Activated B cell treated with CpG ODN at 0.5 μM for 24 hours (primary cell): ENCODE measurements around the gene WNT5B. TPM values are rescaled to one million over a fixed set of nuclear protein-coding genes. Genes with fewer than 3 reads are reported as not detected.
A peak's percentile ranks its signal among the peaks of the same experiment; 100 is the strongest.

ENCODE experiments used
- ATAC-seq: fragments of 200-7000 bp; cut with Tn5 transposase; one replicate; pipeline ENCODE4 v1.10.0; 2021; ENCODE audit warnings: low read depth, mild to moderate bottlenecking, moderate library complexity
- CTCF ChIA-PET: fragments of 350-600 bp; sonication (Branson Sonifier 250); formaldehyde crosslinking; loops from one replicate; lab custom pipeline; 2021; ENCODE audit warnings: antibody characterized with exemption; lab: Charles Lee
- POLR2A ChIA-PET: fragments of 350-600 bp; sonication (Branson Sonifier 250); formaldehyde crosslinking; loops from one replicate; lab custom pipeline; 2021; ENCODE audit warnings: antibody characterized with exemption; lab: Charles Lee
- DNase-seq: peaks from one replicate; pipeline ENCODE4 v3.0.0; 2022
- H3K27ac Mint-ChIP-seq: one replicate; pipeline ENCODE4 v1.8.0; 2020; ENCODE audit warnings: mixed read lengths
- H3K27me3 Mint-ChIP-seq: one replicate; pipeline ENCODE4 v1.8.0; 2021; ENCODE audit warnings: mixed read lengths
- H3K36me3 Mint-ChIP-seq: one replicate; pipeline ENCODE4 v1.8.0; 2021; ENCODE audit warnings: low read depth, mixed read lengths
- H3K4me1 Mint-ChIP-seq: one replicate; pipeline ENCODE4 v1.8.0; 2021; ENCODE audit warnings: mixed read lengths
- H3K4me3 Mint-ChIP-seq: one replicate; pipeline ENCODE4 v1.8.0; 2020; ENCODE audit warnings: mild to moderate bottlenecking, mixed read lengths
- H3K9me3 Mint-ChIP-seq: one replicate; pipeline ENCODE4 v1.8.0; 2020; ENCODE audit warnings: mixed read lengths
- CTCF ChIP-seq: fragments of 200-600 bp; IDR thresholded peaks from one replicate; pipeline ENCODE4 v1.8.0; 2022; ENCODE audit warnings: antibody characterized with exemption, mild to moderate bottlenecking
- intact Hi-C: fragments of 100-400 bp; cut with micrococcal nuclease; formaldehyde crosslinking; loops from one replicate; pipeline ENCODE4 v1.15.1; 2024
- total RNA-seq: library from RNA; stranded (reverse); gene quantifications from 2 replicates; pipeline ENCODE4 v1.2.3, GENCODE V29; 2022

The WNT5B gene
- total RNA-seq: 0.69 and 1.0 TPM in 2 replicates

- DNase-seq (no peak), ATAC-seq (no peak)
- intact Hi-C loops: loop anchor here (1.0 kb wide), 1 partner anchor 511 kb away; no protein-coding TSS in a partner anchor
- Mint-ChIP-seq H3K4me1 (peaks cover 24% of the 10 kb centered on the region), H3K9me3 (no peaks in the 10 kb centered on the region), H3K36me3 (no peaks in the 10 kb centered on the region), H3K4me3 (peak within 1 kb of the TSS; percentile 76), H3K27me3 (peaks cover 25% of the 10 kb centered on the region), H3K27ac (no peak within 1 kb of the TSS)
- CTCF ChIA-PET: interaction anchor here (1.1 to 2.5 kb wide), 3 partner anchors 160 to 511 kb away, joined by 3 to 24 read pairs (median 7); no protein-coding TSS in a partner anchor
- TF ChIP-seq CTCF: no peak
- POLR2A ChIA-PET: no interaction called here
Measured at GRCh38 chr12:1628666-1629337, at the start of gene WNT5B. TSS of gene WNT5B (plus strand) at chr12:1629231. CDS start at chr12:1631355, 2,124 bp downstream.

- peaks cover 7% of the 10 kb centered on the region for H3K36me3 Mint-ChIP-seq
- no peaks in the 10 kb centered on the region for H3K27me3 Mint-ChIP-seq
Measured at GRCh38 chr12:1579651-1580435, 49.2 kb upstream of the WNT5B start.

GRCh38 chr12:1580526-1580925 lies 48.5 kb upstream of the WNT5B start:
- Mint-ChIP-seq H3K36me3 (peaks cover 7% of the 10 kb centered on the region), H3K27me3 (no peaks in the 10 kb centered on the region), H3K4me1 (peaks cover 7% of the 10 kb centered on the region), H3K9me3 (no peaks in the 10 kb centered on the region), H3K27ac (no peak overlapping the region), H3K4me3 (no peak overlapping the region)
- no peak for DNase-seq
- no peak for TF ChIP-seq CTCF
- intact Hi-C loops: no loop called here
- ChIA-PET POLR2A (no interaction called here), CTCF (interaction anchor here (11.3 kb wide), 1 partner anchor 464 kb away, joined by 287 read pairs; no protein-coding TSS in a partner anchor)
- ATAC-seq: no peak

More at GRCh38 chr12:1579651-1580435, 49.2 kb upstream of the WNT5B start:
- no peak for DNase-seq
- no peak for TF ChIP-seq CTCF
- Mint-ChIP-seq H3K4me3 (no peak overlapping the region), H3K9me3 (no peaks in the 10 kb centered on the region), H3K4me1 (peaks cover 7% of the 10 kb centered on the region), H3K27ac (no peak overlapping the region)
- ChIA-PET POLR2A (interaction anchor here (0.7 kb wide), 1 partner anchor 242 kb away, joined by 4 read pairs; no protein-coding TSS in a partner anchor), CTCF (interaction anchor here (11.3 kb wide), 1 partner anchor 463 kb away, joined by 287 read pairs; no protein-coding TSS in a partner anchor)
- ATAC-seq: no peak
- intact Hi-C loops: no loop called here

GRCh38 chr12:1581973-1582708 lies 46.9 kb upstream of the WNT5B start:
- H3K9me3 Mint-ChIP-seq: no peaks in the 10 kb centered on the region
- no peak overlapping the region for H3K27ac Mint-ChIP-seq
- ATAC-seq: no peak
- H3K27me3 Mint-ChIP-seq: no peaks in the 10 kb centered on the region
- ChIA-PET POLR2A (interaction anchor here (0.6 to 2.6 kb wide), 2 partner anchors 11 to 1009 kb away, joined by 4 to 14 read pairs; no protein-coding TSS in a partner anchor), CTCF (interaction anchor here (1.1 to 11.3 kb wide), 8 partner anchors 23 to 1012 kb away, joined by 3 to 287 read pairs (median 6); no protein-coding TSS in a partner anchor)
- H3K4me3 Mint-ChIP-seq: no peak overlapping the region
- no peak for TF ChIP-seq CTCF
- DNase-seq: no peak
- peaks cover 15% of the 10 kb centered on the region for H3K36me3 Mint-ChIP-seq
- H3K4me1 Mint-ChIP-seq: peaks cover 7% of the 10 kb centered on the region
- intact Hi-C loops: loop anchor here (2.0 kb wide), 5 partner anchors 23 to 1139 kb away; no protein-coding TSS in a partner anchor
